Measurements from ENCODE around the gene WDR64. TPM values are rescaled to one million over a fixed set of nuclear protein-coding genes. Genes with fewer than 3 reads are reported as not detected.
A peak's percentile ranks its signal among the peaks of the same experiment; 100 is the strongest.

Gene WDR64
- total RNA-seq, 1 donor from 2014 or later: not detected

DNA sequence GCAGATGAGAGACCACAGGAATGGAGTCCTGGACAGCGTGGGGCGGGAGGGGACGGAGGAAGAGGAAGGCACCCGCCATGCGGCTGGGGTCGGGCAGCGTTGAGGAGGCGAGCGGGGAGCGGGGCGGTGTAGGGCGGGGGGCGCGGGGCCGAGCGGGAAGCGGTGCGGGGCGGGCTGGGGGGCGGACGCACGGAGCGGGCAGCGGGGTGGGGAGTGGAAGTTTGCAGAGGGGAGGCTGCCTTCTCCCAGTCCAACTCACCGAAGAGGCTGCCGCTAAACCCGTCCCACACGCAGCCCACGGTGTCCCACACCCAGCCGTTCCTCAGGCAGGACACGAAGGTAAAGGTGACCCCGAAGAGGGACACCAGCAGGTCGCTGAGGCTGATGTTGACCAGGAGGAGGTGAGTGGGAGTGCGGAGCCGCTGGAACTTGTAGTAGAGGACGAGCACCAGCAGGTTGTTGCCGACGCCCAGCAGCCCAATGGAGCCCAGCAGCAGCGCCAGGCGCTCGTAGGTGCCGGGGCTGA lies 12.4 kb upstream of the WDR64 start:
- peak overlapping the region; percentile 79 for H3K4me3 Mint-ChIP-seq (ENCODE audit: unreplicated experiment)
- H3K36me3 Mint-ChIP-seq (ENCODE audit: unreplicated experiment): peaks cover 9% of the 10 kb centered on the region
- H3K9me3 Mint-ChIP-seq (ENCODE audit: unreplicated experiment): peaks cover 3% of the 10 kb centered on the region
- peak; percentile 49 for DNase-seq
- TF ChIP-seq CTCF (IDR thresholded peaks at IDR 0.05; ENCODE audit: partially characterized antibody, unreplicated experiment): no peak
- H3K27ac Mint-ChIP-seq (ENCODE audit: unreplicated experiment): peak overlapping the region; percentile 10
- H3K4me1 Mint-ChIP-seq (ENCODE audit: low read depth, unreplicated experiment): peaks cover 15% of the 10 kb centered on the region
- peaks cover 4% of the 10 kb centered on the region for H3K27me3 Mint-ChIP-seq (ENCODE audit: unreplicated experiment)

- TF ChIP-seq CTCF (IDR thresholded peaks at IDR 0.05; ENCODE audit: partially characterized antibody, unreplicated experiment): no peak
- Mint-ChIP-seq H3K27ac (ENCODE audit: unreplicated experiment) (peak within 1 kb of the TSS; percentile 81), H3K36me3 (ENCODE audit: unreplicated experiment) (peaks cover 3% of the 10 kb centered on the region), H3K4me3 (ENCODE audit: unreplicated experiment) (peak within 1 kb of the TSS; percentile 79), H3K9me3 (ENCODE audit: unreplicated experiment) (peaks cover 3% of the 10 kb centered on the region), H3K4me1 (ENCODE audit: low read depth, unreplicated experiment) (peaks cover 15% of the 10 kb centered on the region), H3K27me3 (ENCODE audit: unreplicated experiment) (peaks cover 4% of the 10 kb centered on the region)
- peak; percentile 95 for DNase-seq
Observed at GRCh38 chr1:241640149-241640866, 11.8 kb upstream of the WDR64 start, which contains the start of the genes CHML and OPN3. TSS of gene CHML (minus strand) at chr1:241640369. CDS start at chr1:241635766, 4,603 bp downstream. TSS of gene OPN3 (minus strand) at chr1:241640369. CDS start at chr1:241640254, 115 bp downstream.

- peaks cover 15% of the 10 kb centered on the region for H3K4me1 Mint-ChIP-seq (ENCODE audit: low read depth, unreplicated experiment)
- H3K36me3 Mint-ChIP-seq (ENCODE audit: unreplicated experiment): no peaks in the 10 kb centered on the region
- H3K9me3 Mint-ChIP-seq (ENCODE audit: unreplicated experiment): peaks cover 3% of the 10 kb centered on the region
- no peak for TF ChIP-seq CTCF (IDR thresholded peaks at IDR 0.05; ENCODE audit: partially characterized antibody, unreplicated experiment)
- H3K27ac Mint-ChIP-seq (ENCODE audit: unreplicated experiment): peak overlapping the region; percentile 81
- DNase-seq: no peak
- peak overlapping the region; percentile 79 for H3K4me3 Mint-ChIP-seq (ENCODE audit: unreplicated experiment)
- peaks cover 4% of the 10 kb centered on the region for H3K27me3 Mint-ChIP-seq (ENCODE audit: unreplicated experiment)
Observed at GRCh38 chr1:241640867-241641622, 11.0 kb upstream of the WDR64 start.

DNA sequence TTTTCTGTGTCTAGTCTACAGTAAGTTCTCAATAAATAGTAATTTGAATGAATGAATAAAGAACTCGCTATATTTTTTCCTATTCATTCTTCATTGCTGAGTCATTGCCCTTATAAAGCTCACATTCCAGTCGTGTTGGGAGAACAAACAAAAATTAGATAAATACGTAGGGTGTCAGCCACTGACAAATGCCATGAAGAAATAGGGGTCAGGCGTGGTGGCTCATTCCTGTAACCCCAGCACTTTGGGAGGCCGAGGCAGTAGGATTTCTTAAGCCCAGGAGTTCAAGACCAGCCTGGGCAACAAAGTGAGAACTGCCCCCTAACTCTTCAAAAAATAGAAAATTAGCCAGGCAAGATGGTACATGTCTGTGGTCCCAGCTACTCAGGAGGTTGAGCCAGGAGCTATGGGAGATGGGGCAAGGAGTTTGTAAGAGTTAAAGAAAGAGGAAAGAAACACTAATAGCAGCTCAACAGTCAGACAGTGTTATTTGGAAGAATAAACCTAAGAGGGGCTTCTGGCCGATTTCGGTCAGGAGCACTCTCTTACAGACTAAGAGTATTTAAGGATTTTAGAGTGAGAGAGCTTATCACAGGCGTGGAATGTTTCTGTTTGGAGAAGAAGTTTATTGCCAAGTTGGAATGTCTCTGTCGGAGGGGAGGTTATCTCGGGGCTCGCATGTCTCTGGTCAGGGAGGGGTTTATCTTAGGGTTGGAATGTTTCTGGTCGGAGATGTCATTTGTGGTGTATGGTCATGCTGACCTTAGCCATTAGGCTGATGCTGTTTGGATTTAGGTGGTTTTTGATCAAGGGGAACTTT lies 10.1 kb upstream of the WDR64 start:
- DNase-seq: no peak
- H3K4me3 Mint-ChIP-seq (ENCODE audit: unreplicated experiment): no peak overlapping the region
- H3K27ac Mint-ChIP-seq (ENCODE audit: unreplicated experiment): no peak overlapping the region
- no peaks in the 10 kb centered on the region for H3K36me3 Mint-ChIP-seq (ENCODE audit: unreplicated experiment)
- TF ChIP-seq CTCF (IDR thresholded peaks at IDR 0.05; ENCODE audit: partially characterized antibody, unreplicated experiment): no peak
- peaks cover 3% of the 10 kb centered on the region for H3K9me3 Mint-ChIP-seq (ENCODE audit: unreplicated experiment)
- peaks cover 4% of the 10 kb centered on the region for H3K27me3 Mint-ChIP-seq (ENCODE audit: unreplicated experiment)
- peaks cover 15% of the 10 kb centered on the region for H3K4me1 Mint-ChIP-seq (ENCODE audit: low read depth, unreplicated experiment)

Measured in glutamatergic neuron (in vitro differentiated cells).